ENCODE data around the gene FNDC1.

The FNDC1 gene

GRCh38 chr6:159309723-159310122 is 140.5 kb downstream of the FNDC1 start:
- no peak for DNase-seq (ENCODE audit: low spot score)

- DNase-seq (ENCODE audit: low spot score), result no peak
Measured at GRCh38 chr6:159311618-159312017, 142.4 kb downstream of the FNDC1 start.

GRCh38 chr6:159312206-159312605 is 143.0 kb downstream of the FNDC1 start:
- no peak for DNase-seq (ENCODE audit: low spot score)

- no peak for DNase-seq (ENCODE audit: low spot score)
Measured at GRCh38 chr6:159313018-159313417, 143.8 kb downstream of the FNDC1 start.

- no peak for DNase-seq (ENCODE audit: low spot score)
Measured at GRCh38 chr6:159315562-159315961, 146.4 kb downstream of the FNDC1 start.

GRCh38 chr6:159317430-159317829 is 148.2 kb downstream of the FNDC1 start:
- no peak for DNase-seq (ENCODE audit: low spot score)

- no peak for DNase-seq (ENCODE audit: low spot score)
Measured at GRCh38 chr6:159321267-159321666, 152.1 kb downstream of the FNDC1 start.

Data from CD4-positive, alpha-beta T cell treated with Interleukin-15 for 4 hours (primary cell).